ENCODE measurements around the gene CSN2. TPM values are rescaled to one million over a fixed set of nuclear protein-coding genes. Genes with fewer than 3 reads are reported as not detected.

The CSN2 gene
- total and polyA plus RNA-seq, 2 experiments from 2014 or later = not detected

- Histone ChIP-seq H3K4me1 (ENCODE audit: insufficient read depth) (peaks cover 8% of the 10 kb centered on the region; the same call in 1 of the 2 replicates), H3K4me2 (ENCODE audit: unreplicated experiment) (peak overlapping the region; percentile 23), H3K27me3 (replicated peaks; ENCODE audit: insufficient read depth) (no peaks in the 10 kb centered on the region), H3F3A (ENCODE audit: insufficient read depth) (no peaks in the 10 kb centered on the region), H3K27ac (no peak overlapping the region), H2AFZ (0 out of 2 replicates have a peak overlapping the region, but pooled peaks have one; percentile 3), H3K79me2 (ENCODE audit: insufficient read depth) (no peaks in the 10 kb centered on the region), H3K36me3 (ENCODE audit: low read depth) (no peaks in the 10 kb centered on the region), H3K4me3 (no peak overlapping the region), H3K9ac (no peak overlapping the region), H3K9me3 (ENCODE audit: low read depth) (no peaks in the 10 kb centered on the region), H3K9me2 (ENCODE audit: insufficient read depth) (no peaks in the 10 kb centered on the region), H4K20me1 (ENCODE audit: insufficient read depth) (no peaks in the 10 kb centered on the region)
- DNase-seq = peak; percentile 45
- WGBS, 2 experiments (ENCODE audit: low coverage in 1 of 2, low lambda C conversion rate in 2 of 2, missing lambda C conversion rate in 2 of 2) = 2 to 6% methylated on average over 3 of the region's 3 CpGs
- in situ Hi-C loops (cut with MboI) = no loop called here
- TF ChIP-seq EZH2phosphoT487 (IDR thresholded peaks at IDR 0.05; ENCODE audit: insufficient read depth, low read depth) = no peak
- TF ChIP-seq EZH2 (IDR thresholded peaks at IDR 0.05; ENCODE audit: insufficient read depth, poor library complexity, severe bottlenecking) = no peak
Measured at GRCh38 chr4:69999420-69999819, 33.9 kb upstream of the CSN2 start.

DNA sequence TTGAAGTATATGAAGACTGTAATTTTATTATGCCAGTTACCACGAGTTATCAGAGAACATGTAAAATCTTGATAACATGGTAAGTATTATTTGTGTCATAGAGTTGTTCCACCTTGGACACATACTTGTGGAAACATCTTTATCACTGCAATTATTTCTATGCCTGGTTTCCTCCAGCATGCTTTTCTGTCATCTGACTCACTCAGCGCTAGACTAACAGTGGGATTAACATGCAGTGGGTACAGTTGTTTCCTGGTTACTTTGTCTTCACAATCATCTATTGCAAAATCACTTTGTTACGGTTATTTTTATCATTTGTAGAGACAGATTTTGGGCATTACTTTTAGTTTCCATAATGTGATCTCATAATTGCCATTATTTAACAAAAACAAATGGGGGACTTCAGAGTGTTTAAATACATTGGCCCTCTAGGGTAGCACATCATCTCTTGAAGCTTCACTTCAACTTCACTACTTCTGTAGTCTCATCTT is 30.0 kb upstream of the CSN2 start, which contains the start of gene STATH:
Gene STATH, plus strand, starts transcription at position 441 of the 491 bp plus-strand sequence. CDS start 2,472 bp downstream, outside the sequence.
- Histone ChIP-seq H3K36me3 (ENCODE audit: low read depth) (no peaks in the 10 kb centered on the region), H2AFZ (no peak within 1 kb of the TSS), H3K79me2 (ENCODE audit: insufficient read depth) (no peaks in the 10 kb centered on the region), H3K9ac (no peak within 1 kb of the TSS), H3F3A (ENCODE audit: insufficient read depth) (no peaks in the 10 kb centered on the region), H3K9me2 (ENCODE audit: insufficient read depth) (no peaks in the 10 kb centered on the region), H3K4me1 (ENCODE audit: insufficient read depth) (peaks cover 8% of the 10 kb centered on the region; the same call in 1 of the 2 replicates), H3K27ac (no peak within 1 kb of the TSS), H4K20me1 (ENCODE audit: insufficient read depth) (no peaks in the 10 kb centered on the region), H3K4me3 (no peak within 1 kb of the TSS), H3K27me3 (replicated peaks; ENCODE audit: insufficient read depth) (no peaks in the 10 kb centered on the region), H3K9me3 (ENCODE audit: low read depth) (no peaks in the 10 kb centered on the region), H3K4me2 (ENCODE audit: unreplicated experiment) (no peak within 1 kb of the TSS)
- WGBS, 2 experiments (ENCODE audit: low coverage in 1 of 2, low lambda C conversion rate in 2 of 2, missing lambda C conversion rate in 2 of 2) = 60 to 70% methylated on average over 3 of the region's 3 CpGs
- no peak for DNase-seq
- in situ Hi-C loops (cut with MboI) = no loop called here
- no peak for TF ChIP-seq EZH2 (IDR thresholded peaks at IDR 0.05; ENCODE audit: insufficient read depth, poor library complexity, severe bottlenecking)
- TF ChIP-seq EZH2phosphoT487 (IDR thresholded peaks at IDR 0.05; ENCODE audit: insufficient read depth, low read depth) = no peak

GRCh38 chr4:69994782-69995181 is 29.3 kb upstream of the CSN2 start:
- Histone ChIP-seq H3K4me3 (no peak overlapping the region), H2AFZ (no peak overlapping the region), H3K27me3 (replicated peaks; ENCODE audit: insufficient read depth) (no peaks in the 10 kb centered on the region), H3F3A (ENCODE audit: insufficient read depth) (no peaks in the 10 kb centered on the region), H4K20me1 (ENCODE audit: insufficient read depth) (no peaks in the 10 kb centered on the region), H3K9ac (no peak overlapping the region), H3K27ac (no peak overlapping the region), H3K9me2 (ENCODE audit: insufficient read depth) (no peaks in the 10 kb centered on the region), H3K79me2 (ENCODE audit: insufficient read depth) (no peaks in the 10 kb centered on the region), H3K4me1 (ENCODE audit: insufficient read depth) (peaks cover 8% of the 10 kb centered on the region; the same call in 1 of the 2 replicates), H3K4me2 (ENCODE audit: unreplicated experiment) (no peak overlapping the region), H3K36me3 (ENCODE audit: low read depth) (no peaks in the 10 kb centered on the region), H3K9me3 (ENCODE audit: low read depth) (no peaks in the 10 kb centered on the region)
- in situ Hi-C loops (cut with MboI) = no loop called here
- DNase-seq = no peak
- TF ChIP-seq EZH2phosphoT487 (IDR thresholded peaks at IDR 0.05; ENCODE audit: insufficient read depth, low read depth) (no peak), EZH2 (IDR thresholded peaks at IDR 0.05; ENCODE audit: insufficient read depth, poor library complexity, severe bottlenecking) (no peak)
- 50 to 57% methylated on average over 5 of the region's 5 CpGs for WGBS, 2 experiments (ENCODE audit: low coverage in 1 of 2, low lambda C conversion rate in 2 of 2, missing lambda C conversion rate in 2 of 2)

DNA sequence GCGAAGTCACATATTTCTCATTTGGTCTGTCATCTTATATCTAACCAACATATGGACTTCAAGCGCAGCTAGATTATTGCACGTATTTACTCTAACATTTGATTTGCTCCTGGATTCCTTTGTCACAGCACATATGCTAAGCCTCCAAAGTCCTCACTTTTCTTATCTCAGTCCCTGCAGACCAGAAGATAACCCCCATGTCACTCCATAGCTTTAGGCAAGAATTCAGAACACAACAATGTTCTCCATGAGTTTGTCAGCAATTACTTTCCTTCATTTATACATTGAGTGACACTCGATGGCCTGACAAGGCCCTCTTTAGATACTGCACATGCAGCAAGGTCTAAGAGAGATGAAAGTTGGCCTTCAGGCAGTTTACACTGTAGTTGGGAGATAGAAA is 25.5 kb upstream of the CSN2 start:
- Histone ChIP-seq H3K4me1 (ENCODE audit: insufficient read depth) (no peaks in the 10 kb centered on the region), H3K79me2 (ENCODE audit: insufficient read depth) (no peaks in the 10 kb centered on the region), H3K36me3 (ENCODE audit: low read depth) (no peaks in the 10 kb centered on the region), H3K9ac (no peak overlapping the region), H3K9me2 (ENCODE audit: insufficient read depth) (no peaks in the 10 kb centered on the region), H3K27me3 (replicated peaks; ENCODE audit: insufficient read depth) (no peaks in the 10 kb centered on the region), H2AFZ (no peak overlapping the region), H3K4me2 (ENCODE audit: unreplicated experiment) (no peak overlapping the region), H3K9me3 (ENCODE audit: low read depth) (no peaks in the 10 kb centered on the region), H3K27ac (no peak overlapping the region), H3F3A (ENCODE audit: insufficient read depth) (no peaks in the 10 kb centered on the region), H4K20me1 (ENCODE audit: insufficient read depth) (no peaks in the 10 kb centered on the region), H3K4me3 (no peak overlapping the region)
- WGBS, 2 experiments (ENCODE audit: low coverage in 1 of 2, low lambda C conversion rate in 2 of 2, missing lambda C conversion rate in 2 of 2) = 68% methylated on average over 4 of the region's 4 CpGs
- in situ Hi-C loops (cut with MboI) = no loop called here
- TF ChIP-seq EZH2phosphoT487 (IDR thresholded peaks at IDR 0.05; ENCODE audit: insufficient read depth, low read depth) (no peak), EZH2 (IDR thresholded peaks at IDR 0.05; ENCODE audit: insufficient read depth, poor library complexity, severe bottlenecking) (no peak)
- DNase-seq = no peak

Data from GM23248 (cell line).